Ovary (tissue), 3 donors: ENCODE measurements around the gene DLL3.

ENCODE experiments used
- EP300 ChIP-seq: sonication (generic); formaldehyde crosslinking; IDR thresholded peaks from one replicate; pipeline ENCODE4 v1.6.1; 2017; ENCODE audit warnings: antibody characterized with exemption
- POLR2A ChIP-seq: fragments of 450-650 bp; IDR thresholded peaks from one replicate; pipeline ENCODE4 v1.6.1; 2017; ENCODE audit warnings: antibody characterized with exemption, mild to moderate bottlenecking, moderate library complexity
- TF ChIP-seq, protein P1 (sequence below), 3 donors: fragments of 450-650 bp in 2 of 3; fragments of 200-600 bp in 1 of 3; IDR thresholded peaks; one replicate each; pipeline versions ENCODE4 v1.5.1 to v1.8.0; 2016 to 2022; ENCODE audit warnings: antibody characterized with exemption in 3 of 3, mild to moderate bottlenecking in 1 of 3
- donor health status: DM: no; HTN: no; CAD: no.

DNA sequence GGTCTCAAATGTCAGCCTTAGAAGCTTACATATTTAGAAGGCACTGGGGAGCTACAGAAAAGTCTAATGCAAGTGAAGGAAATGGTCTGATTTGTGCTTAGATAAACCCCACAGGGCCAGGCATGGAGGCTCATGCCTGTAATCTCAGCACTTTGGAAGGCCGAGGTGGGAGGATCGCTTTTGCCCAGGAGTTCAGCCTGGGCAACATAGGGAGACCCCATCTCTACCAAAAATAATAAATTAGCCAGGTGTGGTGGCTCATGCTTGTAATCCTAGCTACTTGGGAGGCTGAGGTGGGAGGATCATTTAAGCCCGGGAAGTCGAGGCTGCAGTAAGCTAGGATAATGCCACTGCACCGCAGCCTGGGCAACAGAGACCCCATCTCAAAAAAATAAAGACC, 2.7 kb upstream of the DLL3 start:
- TF ChIP-seq, protein P1, sequence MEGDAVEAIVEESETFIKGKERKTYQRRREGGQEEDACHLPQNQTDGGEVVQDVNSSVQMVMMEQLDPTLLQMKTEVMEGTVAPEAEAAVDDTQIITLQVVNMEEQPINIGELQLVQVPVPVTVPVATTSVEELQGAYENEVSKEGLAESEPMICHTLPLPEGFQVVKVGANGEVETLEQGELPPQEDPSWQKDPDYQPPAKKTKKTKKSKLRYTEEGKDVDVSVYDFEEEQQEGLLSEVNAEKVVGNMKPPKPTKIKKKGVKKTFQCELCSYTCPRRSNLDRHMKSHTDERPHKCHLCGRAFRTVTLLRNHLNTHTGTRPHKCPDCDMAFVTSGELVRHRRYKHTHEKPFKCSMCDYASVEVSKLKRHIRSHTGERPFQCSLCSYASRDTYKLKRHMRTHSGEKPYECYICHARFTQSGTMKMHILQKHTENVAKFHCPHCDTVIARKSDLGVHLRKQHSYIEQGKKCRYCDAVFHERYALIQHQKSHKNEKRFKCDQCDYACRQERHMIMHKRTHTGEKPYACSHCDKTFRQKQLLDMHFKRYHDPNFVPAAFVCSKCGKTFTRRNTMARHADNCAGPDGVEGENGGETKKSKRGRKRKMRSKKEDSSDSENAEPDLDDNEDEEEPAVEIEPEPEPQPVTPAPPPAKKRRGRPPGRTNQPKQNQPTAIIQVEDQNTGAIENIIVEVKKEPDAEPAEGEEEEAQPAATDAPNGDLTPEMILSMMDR (IDR thresholded peaks at IDR 0.05) = no peak
- TF ChIP-seq EP300 (no peak), POLR2A (no peak)
